Measurements from ENCODE around the gene COL13A1. TPM values are rescaled to one million over a fixed set of nuclear protein-coding genes. Genes with fewer than 3 reads are reported as not detected.

The COL13A1 gene
- polyA plus RNA-seq, 1 of the 3 experiments (the other 2 are of a cell fraction), result 26.7 TPM

DNA sequence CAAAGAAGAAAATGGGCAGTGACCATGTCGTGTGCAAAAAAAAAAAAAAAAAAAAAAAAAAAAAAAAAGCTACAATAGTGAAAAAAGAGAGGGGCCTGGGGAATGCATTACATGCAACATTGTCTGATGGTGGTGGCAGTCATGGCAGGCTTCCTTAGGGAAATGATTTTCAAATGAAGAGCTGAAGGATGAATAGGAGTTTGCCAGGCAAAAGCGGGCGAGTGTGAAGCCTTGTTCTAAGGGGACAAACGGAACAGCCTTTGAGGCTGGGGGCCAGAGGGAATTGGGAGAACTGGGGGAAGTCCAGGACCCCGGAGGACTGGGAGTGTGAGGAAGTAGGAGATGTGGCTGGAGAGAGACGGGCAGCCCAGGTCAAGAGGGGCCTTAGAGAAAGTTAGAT is 3.1 kb downstream of the COL13A1 start (continued):
- no peak for TF ChIP-seq RXRA (IDR thresholded peaks at IDR 0.05; ENCODE audit: borderline replicate concordance, low read depth)
- TF ChIP-seq RFX5 (IDR thresholded peaks at IDR 0.05; ENCODE audit: low read length), result no peak
- no peak for TF ChIP-seq SIN3A (IDR thresholded peaks at IDR 0.05; ENCODE audit: borderline replicate concordance, low read depth, low read length)

DNA sequence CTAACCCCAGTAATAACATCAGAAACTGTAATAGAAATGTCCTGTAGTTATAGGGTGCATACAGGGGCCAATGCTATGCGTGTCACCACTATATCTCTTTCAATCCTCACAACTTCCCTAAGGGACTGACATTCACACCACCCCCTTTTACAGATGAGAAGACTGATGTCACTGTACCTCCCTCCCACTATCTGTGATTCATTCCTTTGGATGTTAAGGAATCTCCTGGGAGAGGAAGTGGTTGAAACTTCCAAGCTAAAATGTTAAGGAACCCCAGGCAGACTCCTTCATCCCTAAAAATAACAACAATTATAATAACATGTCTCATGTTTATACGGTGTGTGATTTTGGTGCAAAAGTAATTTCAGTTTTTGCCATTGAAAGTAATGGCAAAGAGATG is 5.4 kb downstream of the COL13A1 start:
- Histone ChIP-seq H3K36me3 (replicated peaks in 1 of 2; ENCODE audit: control insufficient read depth in 1 of 2, insufficient read depth in 2 of 2, low read length in 1 of 2) (no peaks in the 10 kb centered on the region), H3F3A (replicated peaks; ENCODE audit: insufficient read depth) (peaks cover 8% of the 10 kb centered on the region), H3K9ac (peak overlapping the region; percentile 31), H3K27ac (ENCODE audit: low read depth in 2 of 2, low read length in 1 of 2) (peak overlapping the region in 1 of 2 experiments; percentile 51; a peak in 2 of 4 replicates), H3K79me2 (ENCODE audit: insufficient read depth) (peaks cover 55% of the 10 kb centered on the region; the same call in 1 of the 2 replicates), H3K4me1 (ENCODE audit: control insufficient read depth in 1 of 2, insufficient read depth in 2 of 2, low read depth in 1 of 2, low read length in 1 of 2) (peaks cover 15 to 22% of the 10 kb centered on the region in 2 experiments; a peak in 3 of 4 replicates), H3K4me3 (ENCODE audit: low read depth in 2 of 2, low read length in 1 of 2) (no peak overlapping the region), H2AFZ (ENCODE audit: low read depth) (no peak overlapping the region), H3K9me3 (no peaks in the 10 kb centered on the region), H4K20me1 (ENCODE audit: insufficient read depth) (no peaks in the 10 kb centered on the region), H3K27me3 (ENCODE audit: insufficient read depth) (no peaks in the 10 kb centered on the region), H3K9me2 (no peaks in the 10 kb centered on the region), H3K4me2 (peak overlapping the region; percentile 55)
- ChIA-PET CTCF (interaction anchor here (0.9 to 15.4 kb wide), 5 partner anchors 11 to 291 kb away, joined by 3 to 160 read pairs (median 4); no protein-coding TSS in a partner anchor), POLR2A (no interaction called here)
- no peak for DNase-seq
- 43% methylated on average over 2 of the region's 2 CpGs for WGBS (ENCODE audit: low lambda C conversion rate)
- TF ChIP-seq FOSL2 (IDR thresholded peaks at IDR 0.05; ENCODE audit: borderline replicate concordance, low read depth) (peak; percentile 58; the same call in 1 of the 2 replicates), TCF12 (IDR thresholded peaks at IDR 0.05) (peak; percentile 42; the same call in 1 of the 2 replicates), JUND (IDR thresholded peaks at IDR 0.05) (peak; percentile 53), TEAD4 (IDR thresholded peaks at IDR 0.05; ENCODE audit: borderline replicate concordance, insufficient read depth) (peak; percentile 46; the same call in 1 of the 2 replicates), CHD2 (IDR thresholded peaks at IDR 0.05; ENCODE audit: low read length, partially characterized antibody) (no peak), MXI1 (IDR thresholded peaks at IDR 0.05; ENCODE audit: low read depth, low read length) (no peak), EZH2phosphoT487 (IDR thresholded peaks at IDR 0.05; ENCODE audit: borderline replicate concordance, low read depth) (no peak), MEF2A (IDR thresholded peaks at IDR 0.05; ENCODE audit: borderline replicate concordance, low read depth) (peak; percentile 63; the same call in 1 of the 2 replicates), SMC3 (IDR thresholded peaks at IDR 0.05; ENCODE audit: low read depth, low read length) (no peak)

DNA sequence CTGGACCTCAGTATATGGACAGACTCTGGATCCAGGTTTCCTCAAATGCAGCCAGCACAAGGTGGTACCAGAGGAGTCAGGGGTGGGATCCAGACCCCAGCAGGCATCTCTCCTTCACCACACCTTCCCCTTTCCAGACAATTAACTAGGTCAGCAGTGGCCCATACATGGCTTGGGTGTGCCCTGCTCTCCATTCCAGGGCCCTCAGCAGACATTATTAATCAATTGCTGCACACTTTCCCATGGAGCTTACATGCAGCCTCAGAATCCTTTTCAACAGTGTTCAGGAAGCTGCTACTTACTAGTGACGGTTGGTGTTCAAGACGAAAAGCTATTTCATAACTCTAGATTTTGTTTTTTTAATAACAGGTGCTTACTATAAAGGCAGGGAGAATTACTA is 6.0 kb downstream of the COL13A1 start:
- Histone ChIP-seq H3K9me2 (no peaks in the 10 kb centered on the region), H3K36me3 (replicated peaks in 1 of 2; ENCODE audit: control insufficient read depth in 1 of 2, insufficient read depth in 2 of 2, low read length in 1 of 2) (no peaks in the 10 kb centered on the region), H3K4me2 (peak overlapping the region; percentile 55), H3K27ac (ENCODE audit: low read depth in 2 of 2, low read length in 1 of 2) (peak overlapping the region in 1 of 2 experiments; percentile 51; a peak in 2 of 4 replicates), H3K9me3 (no peaks in the 10 kb centered on the region), H3K79me2 (ENCODE audit: insufficient read depth) (peaks cover 54% of the 10 kb centered on the region; the same call in 1 of the 2 replicates), H3K4me1 (ENCODE audit: control insufficient read depth in 1 of 2, insufficient read depth in 2 of 2, low read depth in 1 of 2, low read length in 1 of 2) (peaks cover 14 to 22% of the 10 kb centered on the region in 2 experiments; a peak in 3 of 4 replicates), H3F3A (replicated peaks; ENCODE audit: insufficient read depth) (peaks cover 8% of the 10 kb centered on the region), H4K20me1 (ENCODE audit: insufficient read depth) (no peaks in the 10 kb centered on the region), H3K9ac (peak overlapping the region; percentile 31), H3K27me3 (ENCODE audit: insufficient read depth) (no peaks in the 10 kb centered on the region), H3K4me3 (ENCODE audit: low read depth in 2 of 2, low read length in 1 of 2) (no peak overlapping the region), H2AFZ (ENCODE audit: low read depth) (no peak overlapping the region)
- ChIA-PET POLR2A (no interaction called here), CTCF (interaction anchor here (0.9 to 15.4 kb wide), 6 partner anchors 8 to 292 kb away, joined by 3 to 160 read pairs (median 4); no protein-coding TSS in a partner anchor)
- TF ChIP-seq, protein P1, sequence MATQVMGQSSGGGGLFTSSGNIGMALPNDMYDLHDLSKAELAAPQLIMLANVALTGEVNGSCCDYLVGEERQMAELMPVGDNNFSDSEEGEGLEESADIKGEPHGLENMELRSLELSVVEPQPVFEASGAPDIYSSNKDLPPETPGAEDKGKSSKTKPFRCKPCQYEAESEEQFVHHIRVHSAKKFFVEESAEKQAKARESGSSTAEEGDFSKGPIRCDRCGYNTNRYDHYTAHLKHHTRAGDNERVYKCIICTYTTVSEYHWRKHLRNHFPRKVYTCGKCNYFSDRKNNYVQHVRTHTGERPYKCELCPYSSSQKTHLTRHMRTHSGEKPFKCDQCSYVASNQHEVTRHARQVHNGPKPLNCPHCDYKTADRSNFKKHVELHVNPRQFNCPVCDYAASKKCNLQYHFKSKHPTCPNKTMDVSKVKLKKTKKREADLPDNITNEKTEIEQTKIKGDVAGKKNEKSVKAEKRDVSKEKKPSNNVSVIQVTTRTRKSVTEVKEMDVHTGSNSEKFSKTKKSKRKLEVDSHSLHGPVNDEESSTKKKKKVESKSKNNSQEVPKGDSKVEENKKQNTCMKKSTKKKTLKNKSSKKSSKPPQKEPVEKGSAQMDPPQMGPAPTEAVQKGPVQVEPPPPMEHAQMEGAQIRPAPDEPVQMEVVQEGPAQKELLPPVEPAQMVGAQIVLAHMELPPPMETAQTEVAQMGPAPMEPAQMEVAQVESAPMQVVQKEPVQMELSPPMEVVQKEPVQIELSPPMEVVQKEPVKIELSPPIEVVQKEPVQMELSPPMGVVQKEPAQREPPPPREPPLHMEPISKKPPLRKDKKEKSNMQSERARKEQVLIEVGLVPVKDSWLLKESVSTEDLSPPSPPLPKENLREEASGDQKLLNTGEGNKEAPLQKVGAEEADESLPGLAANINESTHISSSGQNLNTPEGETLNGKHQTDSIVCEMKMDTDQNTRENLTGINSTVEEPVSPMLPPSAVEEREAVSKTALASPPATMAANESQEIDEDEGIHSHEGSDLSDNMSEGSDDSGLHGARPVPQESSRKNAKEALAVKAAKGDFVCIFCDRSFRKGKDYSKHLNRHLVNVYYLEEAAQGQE (IDR thresholded peaks at IDR 0.05; ENCODE audit: low read depth, low read length), result no peak
- TF ChIP-seq, protein P2, sequence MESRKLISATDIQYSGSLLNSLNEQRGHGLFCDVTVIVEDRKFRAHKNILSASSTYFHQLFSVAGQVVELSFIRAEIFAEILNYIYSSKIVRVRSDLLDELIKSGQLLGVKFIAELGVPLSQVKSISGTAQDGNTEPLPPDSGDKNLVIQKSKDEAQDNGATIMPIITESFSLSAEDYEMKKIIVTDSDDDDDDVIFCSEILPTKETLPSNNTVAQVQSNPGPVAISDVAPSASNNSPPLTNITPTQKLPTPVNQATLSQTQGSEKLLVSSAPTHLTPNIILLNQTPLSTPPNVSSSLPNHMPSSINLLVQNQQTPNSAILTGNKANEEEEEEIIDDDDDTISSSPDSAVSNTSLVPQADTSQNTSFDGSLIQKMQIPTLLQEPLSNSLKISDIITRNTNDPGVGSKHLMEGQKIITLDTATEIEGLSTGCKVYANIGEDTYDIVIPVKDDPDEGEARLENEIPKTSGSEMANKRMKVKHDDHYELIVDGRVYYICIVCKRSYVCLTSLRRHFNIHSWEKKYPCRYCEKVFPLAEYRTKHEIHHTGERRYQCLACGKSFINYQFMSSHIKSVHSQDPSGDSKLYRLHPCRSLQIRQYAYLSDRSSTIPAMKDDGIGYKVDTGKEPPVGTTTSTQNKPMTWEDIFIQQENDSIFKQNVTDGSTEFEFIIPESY (IDR thresholded peaks at IDR 0.05; ENCODE audit: borderline replicate concordance, low read depth), result no peak
- TF ChIP-seq MXI1 (IDR thresholded peaks at IDR 0.05; ENCODE audit: low read depth, low read length), result no peak
- TF ChIP-seq, protein P3, sequence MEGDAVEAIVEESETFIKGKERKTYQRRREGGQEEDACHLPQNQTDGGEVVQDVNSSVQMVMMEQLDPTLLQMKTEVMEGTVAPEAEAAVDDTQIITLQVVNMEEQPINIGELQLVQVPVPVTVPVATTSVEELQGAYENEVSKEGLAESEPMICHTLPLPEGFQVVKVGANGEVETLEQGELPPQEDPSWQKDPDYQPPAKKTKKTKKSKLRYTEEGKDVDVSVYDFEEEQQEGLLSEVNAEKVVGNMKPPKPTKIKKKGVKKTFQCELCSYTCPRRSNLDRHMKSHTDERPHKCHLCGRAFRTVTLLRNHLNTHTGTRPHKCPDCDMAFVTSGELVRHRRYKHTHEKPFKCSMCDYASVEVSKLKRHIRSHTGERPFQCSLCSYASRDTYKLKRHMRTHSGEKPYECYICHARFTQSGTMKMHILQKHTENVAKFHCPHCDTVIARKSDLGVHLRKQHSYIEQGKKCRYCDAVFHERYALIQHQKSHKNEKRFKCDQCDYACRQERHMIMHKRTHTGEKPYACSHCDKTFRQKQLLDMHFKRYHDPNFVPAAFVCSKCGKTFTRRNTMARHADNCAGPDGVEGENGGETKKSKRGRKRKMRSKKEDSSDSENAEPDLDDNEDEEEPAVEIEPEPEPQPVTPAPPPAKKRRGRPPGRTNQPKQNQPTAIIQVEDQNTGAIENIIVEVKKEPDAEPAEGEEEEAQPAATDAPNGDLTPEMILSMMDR (IDR thresholded peaks at IDR 0.05), result no peak
- TF ChIP-seq TAF1 (IDR thresholded peaks at IDR 0.05; ENCODE audit: borderline replicate concordance, low read depth, low read length), result no peak
- TF ChIP-seq CHD2 (IDR thresholded peaks at IDR 0.05; ENCODE audit: low read length, partially characterized antibody), result no peak
- TF ChIP-seq FOSL2 (IDR thresholded peaks at IDR 0.05; ENCODE audit: borderline replicate concordance, low read depth), result no peak
- TF ChIP-seq RCOR1 (IDR thresholded peaks at IDR 0.05; ENCODE audit: low read length), result no peak
- TF ChIP-seq EP300 (IDR thresholded peaks at IDR 0.05; ENCODE audit: borderline replicate concordance in 1 of 2, low read depth in 1 of 2, low read length in 1 of 2), result no peak
- DNase-seq, result peak; percentile 32
- 95% methylated on average over 2 of the region's 2 CpGs for WGBS (ENCODE audit: low lambda C conversion rate)

Measured in SK-N-SH (cell line).